GM21786 (cell line): ENCODE data around the gene CACNA1I.

Experiments used
- ATAC-seq: cut with Tn5 transposase; IDR thresholded peaks from one replicate; pipeline ENCODE4 v1.9.1; 2021; ENCODE audit not compliant: unreplicated experiment

Gene CACNA1I

GRCh38 chr22:39567135-39567946 lies 3.2 kb upstream of the CACNA1I start:
- ATAC-seq: no peak

- ATAC-seq: no peak
Observed at GRCh38 chr22:39568278-39568981, 2.1 kb upstream of the CACNA1I start.

GRCh38 chr22:39569066-39569465 lies 1.5 kb upstream of the CACNA1I start:
- ATAC-seq: no peak

- no peak for ATAC-seq
Observed at GRCh38 chr22:39570226-39570625, 327 bp upstream of the CACNA1I start.

GRCh38 chr22:39571538-39571937 lies 985 bp downstream of the CACNA1I start:
- ATAC-seq: no peak

GRCh38 chr22:39574779-39575551 lies 4.4 kb downstream of the CACNA1I start:
- no peak for ATAC-seq

- no peak for ATAC-seq
Observed at GRCh38 chr22:39575552-39575825, 4.9 kb downstream of the CACNA1I start.

GRCh38 chr22:39576027-39576426 lies 5.5 kb downstream of the CACNA1I start:
- ATAC-seq: no peak

- no peak for ATAC-seq
Observed at GRCh38 chr22:39577366-39577765, 6.8 kb downstream of the CACNA1I start.

GRCh38 chr22:39577900-39578299 lies 7.3 kb downstream of the CACNA1I start:
- ATAC-seq: no peak

GRCh38 chr22:39580006-39580441 lies 9.5 kb downstream of the CACNA1I start:
- ATAC-seq: no peak

GRCh38 chr22:39580795-39581194 lies 10.2 kb downstream of the CACNA1I start:
- no peak for ATAC-seq

GRCh38 chr22:39581303-39581702 lies 10.8 kb downstream of the CACNA1I start:
- ATAC-seq: no peak

- ATAC-seq: no peak
Observed at GRCh38 chr22:39583066-39583667, 12.6 kb downstream of the CACNA1I start.

- no peak for ATAC-seq
Observed at GRCh38 chr22:39589875-39590274, 19.3 kb downstream of the CACNA1I start.

- no peak for ATAC-seq
Observed at GRCh38 chr22:39592081-39593065, 21.8 kb downstream of the CACNA1I start.

GRCh38 chr22:39593066-39593930 lies 22.7 kb downstream of the CACNA1I start:
- no peak for ATAC-seq

- ATAC-seq: no peak
Observed at GRCh38 chr22:39593931-39594285, 23.4 kb downstream of the CACNA1I start.

GRCh38 chr22:39594411-39594810 lies 23.9 kb downstream of the CACNA1I start:
- ATAC-seq: no peak
